Hippocampal formation (tissue), 2 donors: ENCODE measurements around the gene INSM1.
"Not testable (repeated sequence)": the region's sequence is repeated elsewhere in the genome, so short reads cannot be mapped to it uniquely, and the experiment has no call there.

Experiments used
- DNase-seq, 2 donors: peaks; one replicate each; lab custom pipeline; 2025; lab: John Stamatoyannopoulos, UW

The INSM1 gene

GRCh38 chr20:20367575-20368417 lies at the start of gene INSM1:
Gene INSM1, plus strand, starts transcription at chr20:20368104. Its CDS starts 164 bp downstream, at chr20:20368268.
- DNase-seq: peak; percentile 25 to 39

GRCh38 chr20:20318365-20319161 lies 49.3 kb upstream of the INSM1 start:
- DNase-seq: no peak

GRCh38 chr20:20321134-20321533 lies 46.8 kb upstream of the INSM1 start:
- no peak for DNase-seq

- DNase-seq: no peak
Observed at GRCh38 chr20:20321917-20322316, 46.0 kb upstream of the INSM1 start.

- DNase-seq: no peak
Observed at GRCh38 chr20:20322912-20323311, 45.0 kb upstream of the INSM1 start.

- DNase-seq: no peak
Observed at GRCh38 chr20:20327746-20328145, 40.2 kb upstream of the INSM1 start.

GRCh38 chr20:20329564-20329963 lies 38.3 kb upstream of the INSM1 start:
- DNase-seq: no peak

GRCh38 chr20:20331156-20331555 lies 36.7 kb upstream of the INSM1 start:
- DNase-seq: no peak

- DNase-seq: no peak
Observed at GRCh38 chr20:20331817-20332216, 36.1 kb upstream of the INSM1 start.

- DNase-seq: no peak
Observed at GRCh38 chr20:20333866-20334265, 34.0 kb upstream of the INSM1 start.

GRCh38 chr20:20334489-20334888 lies 33.4 kb upstream of the INSM1 start:
- no peak for DNase-seq

GRCh38 chr20:20338133-20338730 lies 29.7 kb upstream of the INSM1 start:
- DNase-seq: peak; percentile 2 to 40

- no peak for DNase-seq
Observed at GRCh38 chr20:20340443-20340842, 27.5 kb upstream of the INSM1 start.

GRCh38 chr20:20341371-20341770 lies 26.5 kb upstream of the INSM1 start:
- no peak for DNase-seq

GRCh38 chr20:20342066-20342465 lies 25.8 kb upstream of the INSM1 start:
- no peak for DNase-seq

- no peak for DNase-seq
Observed at GRCh38 chr20:20343932-20344331, 24.0 kb upstream of the INSM1 start.

GRCh38 chr20:20344476-20344875 lies 23.4 kb upstream of the INSM1 start:
- DNase-seq: no peak

- no peak for DNase-seq
Observed at GRCh38 chr20:20353576-20353975, 14.3 kb upstream of the INSM1 start.

GRCh38 chr20:20355503-20355902 lies 12.4 kb upstream of the INSM1 start:
- DNase-seq: not testable (repeated sequence)

GRCh38 chr20:20358801-20359200 lies 9.1 kb upstream of the INSM1 start:
- no peak for DNase-seq

GRCh38 chr20:20359628-20360027 lies 8.3 kb upstream of the INSM1 start:
- DNase-seq: no peak

- peak; percentile 29 to 63 for DNase-seq
Observed at GRCh38 chr20:20360464-20360863, 7.4 kb upstream of the INSM1 start.
